HepG2 (cell line): ENCODE data around the gene INTS6L. TPM values are rescaled to one million over a fixed set of nuclear protein-coding genes. Genes with fewer than 3 reads are reported as not detected.

Source experiments
- ATAC-seq: fragments of 200-7000 bp; cut with Tn5 transposase; 3 replicates; pipeline ENCODE4 v1.9.1; 2020; ENCODE audit warnings: mild to moderate bottlenecking, moderate library complexity
- BruUV-seq: library from RNA; stranded (reverse); fragments of 400-500 nt; replicated peaks from 2 replicates; lab custom pipeline; 2021; lab: Mats Ljungman, UMichigan
- CTCF ChIA-PET: fragments of 300-600 bp; formaldehyde crosslinking; extraction: SDS; loops from one replicate; lab custom pipeline; 2021; ENCODE audit warnings: low total read pairs, inconsistent platforms, low intra/inter-chr PET ratio; lab: Yijun Ruan, JAX
- POLR2A ChIA-PET: fragments of 350-600 bp; sonication (Branson Sonifier 250); formaldehyde crosslinking; loops from one replicate; lab custom pipeline; 2020; ENCODE audit warnings: antibody characterized with exemption, inconsistent platforms; lab: Yijun Ruan, JAX
- DNase-seq: peaks from one replicate; pipeline ENCODE4 v3.0.0-alpha.2; 2015; ENCODE audit warnings: low spot score
- FAIRE-seq: peaks from 3 replicates; lab custom pipeline; 2011; peaks lifted over from hg19 to GRCh38; lab: Jason Lieb, UNC
- H2AFZ ChIP-seq: one replicate; pipeline ENCODE4 v1.6.1; 2011; ENCODE audit warnings: low read length, inconsistent platforms
- H3K27ac ChIP-seq: fragments of 300-600 bp; 3 replicates; pipeline ENCODE4 v1.8.0; 2011; ENCODE audit warnings: mixed run types, mild to moderate bottlenecking, mixed read lengths, low read length, inconsistent platforms; ENCODE audit not compliant: insufficient read depth; ENCODE audit errors: extremely low read length
- H3K27me3 ChIP-seq, 2 experiments: fragments of 200-600 bp in 1 of 2; 2 replicates in 1 of 2; 3 replicates in 1 of 2; pipeline versions ENCODE4 v1.6.0 to v1.8.0; 2011; ENCODE audit warnings: low read length in 2 of 2, mild to moderate bottlenecking in 2 of 2, moderate library complexity in 2 of 2, inconsistent platforms in 1 of 2; ENCODE audit not compliant: insufficient read depth in 2 of 2, control insufficient read depth in 1 of 2
- H3K36me3 ChIP-seq, 2 experiments: fragments of 200-600 bp in 1 of 2; replicated peaks in 1 of 2; 2 replicates in 1 of 2; 3 replicates in 1 of 2; pipeline versions ENCODE4 v1.5.1 to v1.8.0; 2011; ENCODE audit warnings: low read length in 2 of 2, inconsistent platforms in 1 of 2; ENCODE audit not compliant: insufficient read depth in 2 of 2, control insufficient read depth in 1 of 2
- H3K4me1 ChIP-seq: 2 replicates; pipeline ENCODE4 v1.5.1; 2012; ENCODE audit warnings: low read length, inconsistent platforms; ENCODE audit not compliant: insufficient read depth
- H3K4me2 ChIP-seq: 2 replicates; pipeline ENCODE4 v1.6.0; 2011; ENCODE audit warnings: low read depth, low read length, inconsistent platforms
- H3K4me3 ChIP-seq, 3 experiments: fragments of 200-600 bp in 1 of 3; sonication (generic), shearing (Covaris generic) in 1 of 3; replicated peaks in 1 of 3; 2 replicates each; pipeline ENCODE4 v1.5.1; 2011 to 2016; ENCODE audit warnings: low read length in 3 of 3, inconsistent platforms in 2 of 3, low read depth in 2 of 3, mild to moderate bottlenecking in 2 of 3, control low read depth in 1 of 3, mixed read lengths in 1 of 3; ENCODE audit not compliant: insufficient read depth in 1 of 3
- H3K79me2 ChIP-seq: one replicate; pipeline ENCODE4 v1.6.1; 2011; ENCODE audit warnings: low read length, inconsistent platforms; ENCODE audit not compliant: insufficient read depth
- H3K9ac ChIP-seq: 2 replicates; pipeline ENCODE4 v1.6.0; 2011; ENCODE audit warnings: mild to moderate bottlenecking, low read depth, low read length, inconsistent platforms; ENCODE audit not compliant: insufficient read depth
- H3K9me3 ChIP-seq: 2 replicates; pipeline ENCODE4 v1.5.1; 2012; ENCODE audit warnings: mild to moderate bottlenecking, low read length
- H4K20me1 ChIP-seq: 2 replicates; pipeline ENCODE4 v1.6.0; 2011; ENCODE audit warnings: inconsistent platforms, mild to moderate bottlenecking, low read length, moderate library complexity; ENCODE audit not compliant: insufficient read depth
- AGO1 ChIP-seq: fragments of 200-400 bp; formaldehyde crosslinking; IDR thresholded peaks from 2 replicates; pipeline ENCODE4 v1.6.1; 2017; ENCODE audit warnings: mild to moderate bottlenecking, low read depth, low read length, moderate library complexity; ENCODE audit not compliant: poor library complexity, severe bottlenecking
- ATF7 ChIP-seq, 2 experiments: fragments of 450-650 bp in 1 of 2; sonication (generic) in 1 of 2; formaldehyde crosslinking in 1 of 2; IDR thresholded peaks; 2 replicates each; pipeline versions ENCODE4 v1.4.0 to v1.6.1; 2016 to 2020; ENCODE audit warnings: antibody characterized with exemption in 1 of 2, mild to moderate bottlenecking in 1 of 2, missing genetic modification reagents in 1 of 2
- MEF2D ChIP-seq: sonication (generic); formaldehyde crosslinking; IDR thresholded peaks from 2 replicates; pipeline ENCODE4 v1.5.1; 2020; ENCODE audit warnings: mild to moderate bottlenecking, missing genetic modification reagents
- POGZ ChIP-seq: sonication (generic); formaldehyde crosslinking; IDR thresholded peaks from 2 replicates; pipeline ENCODE4 v1.4.0; 2020; ENCODE audit warnings: mild to moderate bottlenecking, missing genetic modification reagents
- SSRP1 ChIP-seq: IDR thresholded peaks from 2 replicates; pipeline ENCODE4 v1.6.1; 2016; ENCODE audit warnings: control low read depth
- ZBTB38 ChIP-seq: sonication (generic); formaldehyde crosslinking; IDR thresholded peaks from 2 replicates; pipeline ENCODE4 v1.5.1; 2020; ENCODE audit warnings: mild to moderate bottlenecking, missing genetic modification reagents
- ZNF33A ChIP-seq: sonication (generic); formaldehyde crosslinking; IDR thresholded peaks from 2 replicates; pipeline ENCODE4 v1.5.1; 2020; ENCODE audit warnings: missing genetic modification reagents, mild to moderate bottlenecking, moderate library complexity, borderline replicate concordance
- ZNF660 ChIP-seq: sonication (generic); formaldehyde crosslinking; IDR thresholded peaks from 2 replicates; pipeline ENCODE4 v1.5.1; 2020; ENCODE audit warnings: mild to moderate bottlenecking, low read depth, missing genetic modification reagents, borderline replicate concordance
- ZNF768 ChIP-seq: sonication (generic); formaldehyde crosslinking; IDR thresholded peaks from 2 replicates; pipeline ENCODE4 v1.4.0; 2020; ENCODE audit warnings: missing genetic modification reagents
- WGBS: methylation state at CpG from one replicate; pipeline ENCODE4 v1.1.6; 2017; ENCODE audit warnings: low lambda C conversion rate; 5-methylcytosine and 5-hydroxymethylcytosine counted together
- in situ Hi-C: cut with HindIII; loops from 2 replicates; pipeline ENCODE4 v1.10.0; 2017; ENCODE audit warnings: low pct_unique_long_range_greater_than_20kb; ENCODE audit not compliant: extremely low pct_ligation_motif_present
- intact Hi-C: fragments of 100-400 bp; cut with micrococcal nuclease; formaldehyde crosslinking; loops from one replicate; pipeline ENCODE4 v1.10.0; 2022; ENCODE audit not compliant: unreplicated experiment
- polyA plus RNA-seq, 8 experiments: library from polyadenylated mRNA; depleted of rRNA in 3 of 8; stranded (reverse) in 7 of 8; unstranded in 1 of 8; fragments of >200 nt; fragmentation: Illumina TruSeq in 4 of 8; extraction: Trizol in 4 of 8; gene quantifications; 2 replicates each; pipeline versions ENCODE4 v1.2.1 to v1.2.3, GENCODE V29; 2011 to 2016; ENCODE audit warnings: low read depth in 4 of 8, missing spikeins in 1 of 8, mixed read lengths in 1 of 8; ENCODE audit not compliant: insufficient read depth in 1 of 8
- total RNA-seq, 5 experiments: library from RNA; depleted of rRNA; stranded (reverse); fragments of >200 nt; fragmentation: Illumina TruSeq; extraction: Trizol; gene quantifications; 2 replicates each; pipeline ENCODE4 v1.2.3, GENCODE V29; 2016; ENCODE audit warnings: low read depth in 1 of 5
- TF ChIP-seq, protein P1 (sequence below): sonication (generic); formaldehyde crosslinking; IDR thresholded peaks from 2 replicates; pipeline ENCODE4 v1.5.0; 2020; ENCODE audit warnings: missing genetic modification reagents
- TF ChIP-seq, protein P2 (sequence below): sonication (generic); formaldehyde crosslinking; conservative IDR thresholded peaks from 2 replicates; pipeline ENCODE4 v1.4.0; 2020; ENCODE audit warnings: missing genetic modification reagents
- TF ChIP-seq, protein P3 (sequence below): sonication (generic); formaldehyde crosslinking; IDR thresholded peaks from 2 replicates; pipeline ENCODE4 v1.9.0; 2021; ENCODE audit warnings: missing genetic modification reagents, mild to moderate bottlenecking, borderline replicate concordance

Gene INTS6L
- total and polyA plus RNA-seq, 2 of the 13 experiments (the other 11 are each of a cell fraction or from before 2014, with no cell fraction given), result not detected

DNA sequence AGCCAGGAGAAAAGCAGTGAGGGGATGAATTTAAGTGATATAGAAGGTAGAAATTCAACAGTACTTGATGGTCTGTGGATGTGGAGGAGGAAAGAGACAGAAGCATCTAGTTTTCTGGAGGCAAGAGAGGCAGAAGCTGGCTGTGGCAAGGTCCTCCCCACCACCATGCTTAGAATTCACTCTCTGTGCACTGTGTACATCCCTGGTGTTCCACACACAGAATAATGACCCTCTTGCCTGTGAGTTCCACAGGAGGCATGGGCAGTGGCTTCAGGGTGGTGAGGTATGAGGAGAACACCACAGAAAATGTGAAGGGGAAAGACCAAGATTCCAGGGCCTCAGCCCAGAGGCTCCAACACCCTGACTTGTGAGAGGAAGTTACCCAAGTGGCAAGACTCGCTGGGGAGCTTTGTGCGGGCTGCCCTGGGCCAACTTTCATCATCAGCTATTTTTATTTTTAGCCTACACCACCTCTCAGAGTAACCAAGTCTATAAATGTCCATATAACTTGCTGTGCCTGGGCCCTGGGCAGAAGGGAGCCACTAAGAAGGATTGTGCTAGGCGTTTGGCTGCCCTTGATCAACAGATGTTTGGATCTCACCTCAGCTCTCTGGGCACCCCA is 7.8 kb upstream of the INTS6L start:
- Histone ChIP-seq H3K9me3 (no peaks in the 10 kb centered on the region), H4K20me1 (no peaks in the 10 kb centered on the region), H3K27me3 (no peaks in the 10 kb centered on the region), H3K9ac (no peak overlapping the region), H3K4me3 (no peak overlapping the region)
- 0% methylated on average over 2 of the region's 3 CpGs for WGBS
- in situ Hi-C loops, result no loop called here
- BruUV-seq, result no TSS peak
- TF ChIP-seq, protein P1, sequence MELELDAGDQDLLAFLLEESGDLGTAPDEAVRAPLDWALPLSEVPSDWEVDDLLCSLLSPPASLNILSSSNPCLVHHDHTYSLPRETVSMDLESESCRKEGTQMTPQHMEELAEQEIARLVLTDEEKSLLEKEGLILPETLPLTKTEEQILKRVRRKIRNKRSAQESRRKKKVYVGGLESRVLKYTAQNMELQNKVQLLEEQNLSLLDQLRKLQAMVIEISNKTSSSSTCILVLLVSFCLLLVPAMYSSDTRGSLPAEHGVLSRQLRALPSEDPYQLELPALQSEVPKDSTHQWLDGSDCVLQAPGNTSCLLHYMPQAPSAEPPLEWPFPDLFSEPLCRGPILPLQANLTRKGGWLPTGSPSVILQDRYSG, result no peak
- TF ChIP-seq SSRP1 (CRISPR knock-in tag) (no peak), ZNF768 (CRISPR knock-in tag) (no peak), MEF2D (CRISPR knock-in tag) (no peak), ZNF660 (CRISPR knock-in tag) (no peak), ZNF33A (no peak), ZBTB38 (CRISPR knock-in tag) (no peak), ATF7 (IDR thresholded peaks at IDR 0.05) (no peak), ATF7 (CRISPR knock-in tag; IDR thresholded peaks at IDR 0.05) (no peak), POGZ (CRISPR knock-in tag) (no peak), AGO1 (no peak)
- TF ChIP-seq, protein P2, sequence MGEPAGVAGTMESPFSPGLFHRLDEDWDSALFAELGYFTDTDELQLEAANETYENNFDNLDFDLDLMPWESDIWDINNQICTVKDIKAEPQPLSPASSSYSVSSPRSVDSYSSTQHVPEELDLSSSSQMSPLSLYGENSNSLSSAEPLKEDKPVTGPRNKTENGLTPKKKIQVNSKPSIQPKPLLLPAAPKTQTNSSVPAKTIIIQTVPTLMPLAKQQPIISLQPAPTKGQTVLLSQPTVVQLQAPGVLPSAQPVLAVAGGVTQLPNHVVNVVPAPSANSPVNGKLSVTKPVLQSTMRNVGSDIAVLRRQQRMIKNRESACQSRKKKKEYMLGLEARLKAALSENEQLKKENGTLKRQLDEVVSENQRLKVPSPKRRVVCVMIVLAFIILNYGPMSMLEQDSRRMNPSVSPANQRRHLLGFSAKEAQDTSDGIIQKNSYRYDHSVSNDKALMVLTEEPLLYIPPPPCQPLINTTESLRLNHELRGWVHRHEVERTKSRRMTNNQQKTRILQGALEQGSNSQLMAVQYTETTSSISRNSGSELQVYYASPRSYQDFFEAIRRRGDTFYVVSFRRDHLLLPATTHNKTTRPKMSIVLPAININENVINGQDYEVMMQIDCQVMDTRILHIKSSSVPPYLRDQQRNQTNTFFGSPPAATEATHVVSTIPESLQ (CRISPR knock-in tag), result no peak
- TF ChIP-seq, protein P3, sequence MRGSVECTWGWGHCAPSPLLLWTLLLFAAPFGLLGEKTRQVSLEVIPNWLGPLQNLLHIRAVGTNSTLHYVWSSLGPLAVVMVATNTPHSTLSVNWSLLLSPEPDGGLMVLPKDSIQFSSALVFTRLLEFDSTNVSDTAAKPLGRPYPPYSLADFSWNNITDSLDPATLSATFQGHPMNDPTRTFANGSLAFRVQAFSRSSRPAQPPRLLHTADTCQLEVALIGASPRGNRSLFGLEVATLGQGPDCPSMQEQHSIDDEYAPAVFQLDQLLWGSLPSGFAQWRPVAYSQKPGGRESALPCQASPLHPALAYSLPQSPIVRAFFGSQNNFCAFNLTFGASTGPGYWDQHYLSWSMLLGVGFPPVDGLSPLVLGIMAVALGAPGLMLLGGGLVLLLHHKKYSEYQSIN (CRISPR knock-in tag), result no peak
- TF ChIP-seq, all 625 proteins: peak for 0
- POLR2A ChIA-PET, result no interaction called here
- Histone ChIP-seq H3K4me1 (no peaks in the 10 kb centered on the region), H3K4me2 (no peak overlapping the region), H3K36me3 (no peaks in the 10 kb centered on the region), H2AFZ (no peak overlapping the region), H3K79me2 (no peaks in the 10 kb centered on the region), H3K27ac (no peak overlapping the region)
- no peak for FAIRE-seq
- CTCF ChIA-PET, result no interaction called here
- intact Hi-C loops, result no loop called here
- no peak for DNase-seq
- ATAC-seq, result no peak
